NOMO-1 treated with DMSO at 0.1 percent for 48 hours (cell line): ENCODE measurements around the gene CEP131.

Experiments used
- DNase-seq: peaks from one replicate; lab custom pipeline; 2025; ENCODE audit not compliant: unreplicated experiment; lab: John Stamatoyannopoulos, UW

CEP131 gene

DNA sequence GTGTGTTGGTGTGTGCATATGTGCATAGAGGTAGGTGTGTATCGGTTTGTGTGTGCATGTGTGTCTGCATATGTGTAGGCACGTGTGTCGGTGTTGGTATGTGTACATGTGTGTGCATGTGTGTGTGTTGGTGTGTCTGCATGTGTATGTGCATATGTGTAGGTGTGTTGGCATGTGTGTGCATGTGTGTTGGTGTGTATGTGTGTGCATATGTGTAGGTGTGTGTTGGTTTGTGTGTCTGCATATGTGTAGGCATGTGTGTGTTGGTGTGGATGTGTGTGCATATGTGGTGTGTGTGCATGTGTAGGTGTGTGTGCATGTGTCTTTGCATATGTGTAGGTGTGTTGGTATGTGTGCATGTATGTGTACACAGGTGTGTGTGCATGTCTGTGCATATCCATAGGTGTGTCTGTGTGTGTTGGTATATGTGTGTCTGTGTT, 52.9 kb downstream of the CEP131 start:
- DNase-seq, result no peak

- no peak for DNase-seq
Measured at GRCh38 chr17:81167638-81168037, 55.1 kb downstream of the CEP131 start.

GRCh38 chr17:81167194-81167524, 55.6 kb downstream of the CEP131 start:
- DNase-seq, result no peak

DNA sequence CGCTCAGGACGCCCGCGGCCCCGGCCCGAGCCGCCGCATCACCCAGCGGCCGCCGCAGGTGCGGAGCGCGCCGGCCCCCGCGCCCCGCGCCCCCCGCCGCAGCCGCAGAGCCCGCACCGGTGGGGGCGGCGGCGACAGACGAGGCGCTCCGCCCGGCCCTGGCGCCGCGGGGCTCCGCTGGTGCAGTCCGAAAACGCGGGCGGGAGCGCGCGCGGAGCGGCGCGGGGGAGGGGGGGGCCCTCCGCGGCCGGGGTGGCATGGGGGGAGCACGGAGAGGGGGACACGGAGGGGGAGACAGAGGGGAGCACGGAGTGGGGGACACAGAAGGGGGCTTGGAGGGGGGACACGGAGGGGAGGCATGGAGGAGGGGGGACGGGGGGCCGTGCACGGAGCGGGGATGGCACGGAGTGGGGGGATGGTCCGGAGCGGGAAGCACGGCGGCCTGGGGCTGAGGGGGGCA, 56.7 kb downstream of the CEP131 start, which contains the start of gene AATK:
Gene AATK (minus strand): TSS at position 189 of the 460 bp plus-strand sequence. CDS start 229 bp downstream, outside the sequence.
- no peak for DNase-seq

DNA sequence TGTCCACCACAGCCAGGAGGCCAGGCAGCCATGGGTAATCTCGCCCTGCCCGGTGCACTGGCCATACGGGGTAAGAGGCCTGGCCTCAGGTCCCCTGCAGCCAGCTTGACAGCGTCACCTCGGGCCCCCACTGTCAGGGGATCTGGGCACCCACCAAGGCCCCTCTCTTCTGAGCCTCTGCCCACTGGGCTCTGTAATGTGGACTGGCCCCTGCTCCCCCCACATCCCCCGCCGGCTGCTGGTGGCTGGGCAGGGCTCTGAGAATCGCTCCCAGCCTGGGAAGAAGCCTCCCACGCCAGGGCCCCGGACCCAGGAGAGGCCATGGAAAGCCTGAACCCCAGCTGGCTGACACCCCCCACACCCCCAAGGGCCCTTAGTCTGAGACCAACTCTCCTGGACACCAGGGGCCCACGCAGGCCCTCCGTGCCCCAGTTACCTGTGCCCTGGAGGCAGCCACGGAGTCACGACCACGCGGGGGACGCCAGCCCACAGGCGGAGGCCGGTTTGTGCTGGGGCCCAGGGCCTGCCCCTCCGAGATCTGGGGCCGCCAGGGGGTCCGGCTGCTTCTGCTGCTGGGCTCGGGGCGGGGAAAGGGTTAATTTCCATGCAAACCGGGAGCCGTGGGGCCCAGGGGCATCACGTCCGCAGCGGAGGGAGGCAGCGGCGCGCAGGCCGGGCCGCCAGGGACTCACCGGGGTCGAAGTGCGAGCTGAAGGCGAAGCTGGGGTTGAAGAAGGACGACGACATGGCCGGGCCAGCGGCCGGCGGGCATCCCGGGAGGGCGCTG, 57.3 kb downstream of the CEP131 start, which contains the start of gene PVALEF:
Gene PVALEF (plus strand): TSS at position 262 of the 787 bp plus-strand sequence. CDS start 15,720 bp downstream, outside the sequence.
- no peak for DNase-seq

GRCh38 chr17:81164371-81165245, 58.2 kb downstream of the CEP131 start:
- no peak for DNase-seq

DNA sequence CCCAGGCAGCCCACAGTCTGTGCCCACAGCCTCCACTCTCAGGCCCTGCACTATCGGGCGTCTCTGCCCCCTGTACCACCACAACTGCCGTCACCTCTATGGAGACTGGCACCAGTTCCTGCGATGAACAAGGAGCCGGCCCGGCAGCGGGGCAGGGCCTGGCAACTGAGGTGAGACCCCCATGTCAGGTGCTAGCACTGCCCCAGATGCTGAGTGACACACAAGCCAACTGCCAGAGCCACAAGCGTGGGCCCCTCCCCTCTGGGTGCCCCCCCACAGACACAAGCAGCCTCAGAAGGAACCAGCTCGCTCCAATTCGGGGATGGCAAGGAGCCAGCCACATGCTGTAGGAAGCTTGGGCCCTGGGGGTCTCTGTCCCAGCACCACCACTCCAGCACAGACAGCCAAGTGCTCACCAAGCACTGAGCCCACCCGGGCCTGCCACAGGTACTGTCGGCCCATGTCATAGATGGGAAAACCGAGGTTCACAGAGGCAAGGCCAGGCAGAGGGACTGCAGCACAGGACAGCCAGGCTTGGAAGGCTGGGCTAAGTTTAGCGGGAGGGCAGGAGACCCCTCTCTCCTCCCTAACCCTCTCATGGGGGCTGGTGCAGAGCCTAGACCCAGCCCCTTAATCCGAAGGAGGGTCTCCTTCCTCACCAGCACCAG, 58.9 kb downstream of the CEP131 start:
- DNase-seq, result no peak

DNA sequence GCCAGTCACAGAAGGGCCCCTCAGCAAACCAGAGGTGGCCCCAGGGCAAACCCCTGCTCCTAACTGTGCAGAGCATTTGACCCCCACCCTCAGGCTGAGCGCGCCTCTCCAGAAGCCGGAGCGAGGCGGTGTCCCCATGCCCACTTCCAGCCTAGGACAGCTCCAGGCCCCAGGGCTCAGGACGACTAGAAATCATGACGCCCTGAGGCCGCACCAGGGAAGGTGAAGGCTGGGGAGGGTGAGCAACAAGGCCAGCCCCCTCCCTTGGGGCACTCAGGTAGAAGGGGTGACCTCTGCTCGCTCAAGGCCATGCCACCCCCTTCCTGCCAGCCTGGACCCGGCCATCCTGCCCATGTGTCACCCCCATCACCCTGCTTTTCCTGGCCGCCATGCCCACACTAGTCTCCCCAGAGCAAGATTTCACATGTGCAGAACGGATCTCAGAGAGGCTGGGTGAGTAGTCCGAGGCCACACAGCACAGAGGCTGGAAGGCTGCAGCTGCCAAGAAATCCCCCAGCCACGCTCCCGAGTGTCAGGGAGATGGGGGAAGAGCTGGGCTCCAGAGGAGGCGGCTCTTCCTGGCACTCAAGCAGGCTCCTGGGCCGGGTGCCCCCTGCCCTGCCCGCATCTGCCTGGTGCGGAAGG, 59.6 kb downstream of the CEP131 start:
- DNase-seq, result no peak

DNA sequence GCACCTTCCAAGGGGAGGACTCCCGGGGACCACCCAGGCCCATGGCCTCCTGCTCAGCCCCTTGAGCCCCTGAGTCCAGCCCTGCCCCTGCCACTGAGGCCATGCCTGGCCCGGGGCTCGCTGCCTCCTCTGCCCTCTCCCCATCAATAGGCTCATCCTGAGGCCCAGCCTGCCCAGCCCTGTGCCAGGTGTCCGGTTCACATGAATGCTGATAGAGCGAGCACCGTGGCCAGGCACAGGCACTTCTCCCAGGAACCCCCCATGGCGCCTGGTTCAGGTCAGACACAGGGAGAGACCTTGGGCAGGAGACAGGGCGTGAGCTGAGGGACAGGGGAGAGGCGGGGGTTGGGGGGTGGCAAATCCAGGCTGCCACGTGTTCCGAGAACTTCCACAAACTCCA, 60.3 kb downstream of the CEP131 start:
- DNase-seq, result no peak

GRCh38 chr17:81161972-81162371, 60.8 kb downstream of the CEP131 start:
- no peak for DNase-seq

DNA sequence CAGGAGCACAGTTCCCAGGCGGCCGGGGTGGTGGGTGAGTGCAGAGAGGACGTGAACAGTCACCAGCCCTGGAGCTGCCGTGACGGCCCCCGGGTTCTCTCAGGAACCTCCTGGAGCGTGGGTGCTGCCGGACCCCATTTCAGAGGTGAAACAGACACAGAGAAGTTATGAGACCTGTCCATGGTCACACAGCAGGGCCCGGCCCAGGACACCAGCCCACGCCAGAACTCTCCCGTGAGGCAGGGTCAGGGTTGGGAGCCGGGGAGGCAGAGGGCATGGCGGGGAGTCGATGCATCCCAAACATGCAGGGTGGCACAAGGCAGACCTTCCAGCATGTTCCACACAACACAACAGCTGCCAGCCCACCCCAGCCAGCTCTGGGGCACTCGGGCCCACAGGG, 61.2 kb downstream of the CEP131 start:
- DNase-seq, result no peak

DNA sequence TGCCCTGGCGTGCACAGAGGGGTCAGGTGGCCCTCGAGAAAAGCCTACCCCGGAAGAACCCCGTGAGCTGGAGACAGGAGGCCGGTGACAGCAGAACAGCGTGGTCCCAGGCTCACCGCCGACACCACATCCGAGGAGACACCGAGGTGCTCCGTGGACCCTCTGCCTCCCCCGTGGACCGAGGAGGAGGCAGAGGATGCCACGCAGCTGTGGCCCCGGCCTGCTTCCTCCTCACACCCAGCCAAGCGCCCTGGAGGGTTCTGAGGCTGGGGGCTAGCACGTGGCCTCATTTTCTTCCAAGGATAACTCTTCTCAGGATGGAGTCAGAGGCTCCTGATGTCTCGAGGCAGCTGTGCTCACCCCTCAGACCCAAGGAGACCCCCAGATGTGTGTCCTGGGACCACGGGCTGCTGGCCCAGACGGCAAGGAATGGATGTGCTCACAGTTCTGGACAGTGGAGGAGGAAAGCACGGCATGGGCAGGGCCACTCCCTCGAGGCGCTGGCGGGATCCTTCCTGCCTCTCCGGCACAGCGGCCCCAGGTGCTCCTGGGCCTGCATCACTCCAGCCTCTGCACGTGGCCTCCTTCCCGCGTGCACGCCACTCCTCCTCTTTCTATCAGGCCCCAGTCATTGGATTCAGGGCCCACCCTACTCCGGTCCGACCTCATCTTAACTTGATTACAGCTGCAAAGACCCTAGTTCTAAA, 61.9 kb downstream of the CEP131 start:
- DNase-seq, result no peak

DNA sequence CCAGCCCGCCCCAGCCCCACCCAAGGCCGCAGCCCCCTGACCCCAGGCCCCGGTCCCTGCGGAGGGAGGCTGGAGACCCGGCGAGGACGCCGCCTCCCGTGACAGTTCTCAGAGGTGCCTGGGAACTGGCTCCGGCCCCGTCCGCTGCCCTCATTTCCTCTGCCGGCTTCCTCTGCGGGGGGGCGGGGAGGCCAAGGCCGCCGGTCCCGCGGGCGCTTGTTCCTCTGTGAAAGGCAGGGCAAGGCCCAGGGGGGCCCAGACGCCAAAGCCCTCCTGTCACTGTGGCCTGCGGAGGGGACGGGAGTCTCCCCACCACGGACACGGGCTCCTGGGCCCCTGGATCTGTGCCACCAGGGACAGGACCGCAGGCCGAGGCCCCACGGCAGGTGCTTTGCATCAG, 62.5 kb downstream of the CEP131 start:
- DNase-seq, result peak; percentile 34

- DNase-seq, result no peak
Measured at GRCh38 chr17:81159611-81160265, 63.0 kb downstream of the CEP131 start.

GRCh38 chr17:81158688-81159590, 63.8 kb downstream of the CEP131 start:
- DNase-seq, result no peak

DNA sequence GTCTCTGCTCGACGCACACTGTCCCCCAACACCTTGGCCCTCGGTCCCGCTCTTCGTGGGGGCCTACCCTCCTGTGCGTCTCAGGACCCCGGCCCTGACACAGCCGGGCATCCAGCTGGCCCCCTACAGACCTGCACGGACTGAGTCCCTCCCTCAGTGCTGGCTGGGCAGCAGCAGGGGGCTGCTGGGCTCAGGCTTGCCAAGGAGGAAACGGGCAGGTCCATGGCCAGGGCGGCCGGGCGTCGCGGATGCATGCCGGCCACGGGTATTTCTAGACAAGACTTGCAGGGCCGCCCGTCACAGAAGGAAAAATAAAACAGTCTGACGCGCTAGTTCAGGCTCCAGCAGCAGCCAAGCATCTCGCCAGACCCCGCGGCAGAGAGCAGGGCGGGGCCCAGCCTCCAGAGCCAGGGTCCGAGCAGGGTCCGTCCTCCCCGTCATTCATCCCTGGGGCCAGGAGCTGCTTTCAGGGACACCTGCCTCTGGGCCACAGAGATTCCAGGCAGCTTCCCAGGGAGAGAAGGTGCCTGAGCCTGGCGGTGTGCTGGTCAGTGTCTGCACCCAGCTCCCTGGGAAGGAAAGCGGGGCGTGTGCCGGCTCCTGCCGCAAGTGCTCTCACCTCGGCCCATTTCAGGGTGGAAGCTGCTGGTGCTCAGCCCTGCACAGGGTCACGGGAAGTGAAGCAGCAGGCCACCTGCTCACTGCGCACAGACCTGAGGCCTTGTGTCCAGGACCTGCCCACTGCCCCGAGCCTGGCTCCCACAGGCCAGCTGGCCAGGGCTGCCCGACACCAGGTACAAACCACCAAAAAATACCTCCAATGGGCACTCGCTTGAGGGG, 64.7 kb downstream of the CEP131 start:
- no peak for DNase-seq

GRCh38 chr17:81156866-81157805, 65.6 kb downstream of the CEP131 start:
- DNase-seq, result no peak
